A673 (cell line): Measurements from ENCODE around the gene ACAT2.

Experiments used
- CTCF ChIP-seq: fragments of 300-800, 200-600 bp; sonication (generic); conservative IDR thresholded peaks from 2 replicates; pipeline ENCODE4 v1.5.1; 2017; ENCODE audit warnings: low read depth, mild to moderate bottlenecking, antibody characterized with exemption, low read length, moderate library complexity, mixed read lengths
- EZH2 ChIP-seq: fragments of 200-600 bp; sonication (generic); IDR thresholded peaks from 2 replicates; pipeline ENCODE4 v1.6.1; 2017; ENCODE audit warnings: borderline replicate concordance, low read depth, mild to moderate bottlenecking, mixed read lengths, antibody characterized with exemption, low read length; ENCODE audit not compliant: poor library complexity, severe bottlenecking

GRCh38 chr6:159761129-159761872 is 544 bp upstream of the ACAT2 start:
- TF ChIP-seq CTCF (no peak), EZH2 (no peak)
